H1 (cell line): ENCODE measurements around the gene SCMH1. TPM values are rescaled to one million over a fixed set of nuclear protein-coding genes. Genes with fewer than 3 reads are reported as not detected.

ENCODE experiments used
- CTCF ChIA-PET: fragments of 300-600 bp; sonication (Branson Sonifier 250); formaldehyde crosslinking; loops from one replicate; lab custom pipeline; 2021; ENCODE audit not compliant: partially characterized antibody; lab: Charles Lee
- POLR2A ChIA-PET: fragments of 300-600 bp; sonication (Branson Sonifier 250); formaldehyde crosslinking; loops from one replicate; lab custom pipeline; 2021; ENCODE audit warnings: inconsistent platforms; ENCODE audit not compliant: partially characterized antibody; lab: Charles Lee
- DNase-seq, 2 experiments: peaks; one replicate each; pipeline versions ENCODE4 v3.0.0 to v3.0.0-alpha.2; 2010 to 2022; ENCODE audit warnings: low spot score in 2 of 2, low read depth in 1 of 2, mixed read lengths in 1 of 2
- FAIRE-seq: peaks from 2 replicates; lab custom pipeline; 2011; peaks lifted over from hg19 to GRCh38; lab: Jason Lieb, UNC
- H2AFZ ChIP-seq: 2 replicates; pipeline ENCODE4 v1.8.1; 2012; ENCODE audit warnings: low read length, inconsistent platforms
- H2AK5ac ChIP-seq: 2 replicates; pipeline ENCODE4 v1.6.1; 2013; ENCODE audit warnings: low read depth, low read length
- H2BK120ac ChIP-seq: replicated peaks from 2 replicates; pipeline ENCODE3; 2013; ENCODE audit warnings: low read depth, low read length, inconsistent platforms
- H2BK12ac ChIP-seq: 2 replicates; pipeline ENCODE4 v1.6.1; 2013; ENCODE audit warnings: low read depth, low read length
- H2BK15ac ChIP-seq: 2 replicates; pipeline ENCODE4 v1.6.1; 2013; ENCODE audit warnings: low read length
- H2BK20ac ChIP-seq: 2 replicates; pipeline ENCODE4 v1.6.1; 2013; ENCODE audit warnings: low read length
- H2BK5ac ChIP-seq: 2 replicates; pipeline ENCODE4 v1.6.1; 2013; ENCODE audit warnings: low read depth, low read length
- H3K14ac ChIP-seq: 2 replicates; pipeline ENCODE4 v1.6.1; 2013; ENCODE audit warnings: inconsistent platforms; ENCODE audit not compliant: insufficient read length
- H3K18ac ChIP-seq: 2 replicates; pipeline ENCODE4 v1.6.1; 2013; ENCODE audit warnings: low read length; ENCODE audit errors: extremely low read depth
- H3K23ac ChIP-seq: 2 replicates; pipeline ENCODE4 v1.6.1; 2013; ENCODE audit warnings: inconsistent platforms; ENCODE audit not compliant: insufficient read length
- H3K23me2 ChIP-seq: 2 replicates; pipeline ENCODE4 v1.6.1; 2013; ENCODE audit warnings: low read depth, low read length
- H3K27ac ChIP-seq: 2 replicates; pipeline ENCODE4 v1.6.1; 2011; ENCODE audit warnings: low read depth, low read length, inconsistent platforms
- H3K27me3 ChIP-seq, 4 experiments: replicated peaks in 1 of 4; 1 replicate in 1 of 4; 2 replicates in 3 of 4; pipeline versions ENCODE4 v1.6.1 to v1.8.1; 2011 to 2013; ENCODE audit warnings: low read length in 3 of 4, mild to moderate bottlenecking in 3 of 4, inconsistent platforms in 2 of 4, mixed read lengths in 2 of 4, moderate library complexity in 1 of 4; ENCODE audit not compliant: control insufficient read depth in 3 of 4, insufficient read depth in 3 of 4; ENCODE audit errors: extremely low read depth in 1 of 4
- H3K36me3 ChIP-seq, 4 experiments: 2 replicates each; pipeline versions ENCODE4 v1.6.1 to v1.8.1; 2011 to 2013; ENCODE audit warnings: mild to moderate bottlenecking in 4 of 4, low read length in 3 of 4, moderate library complexity in 2 of 4, control low read depth in 1 of 4, inconsistent platforms in 1 of 4; ENCODE audit not compliant: insufficient read depth in 4 of 4, control insufficient read depth in 2 of 4
- H3K4ac ChIP-seq: replicated peaks from 2 replicates; pipeline ENCODE3; 2013; ENCODE audit warnings: low read length, low read depth, mixed read lengths, inconsistent platforms; ENCODE audit not compliant: insufficient read length
- H3K4me1 ChIP-seq, 4 experiments: replicated peaks in 1 of 4; 1 replicate in 1 of 4; 2 replicates in 3 of 4; pipeline versions ENCODE4 v1.6.1 to v1.8.1; 2011 to 2013; ENCODE audit warnings: low read length in 3 of 4, inconsistent platforms in 2 of 4, mixed read lengths in 1 of 4; ENCODE audit not compliant: insufficient read depth in 4 of 4, control insufficient read depth in 3 of 4
- H3K4me2 ChIP-seq, 2 experiments: 2 replicates each; pipeline versions ENCODE4 v1.6.1 to v1.8.1; 2011 to 2013; ENCODE audit warnings: low read depth in 2 of 2, low read length in 2 of 2, control low read depth in 1 of 2, inconsistent platforms in 1 of 2, mild to moderate bottlenecking in 1 of 2; ENCODE audit not compliant: insufficient read depth in 1 of 2
- H3K4me3 ChIP-seq, 4 experiments: fragments of 200-600, 300-600 bp in 1 of 4; sonication (generic), shearing (Covaris generic), sonication (Bioruptor Twin) in 1 of 4; 2 replicates each; pipeline versions ENCODE4 v1.5.1 to v1.8.1; 2011 to 2016; ENCODE audit warnings: low read length in 4 of 4, low read depth in 3 of 4, control low read depth in 2 of 4, inconsistent platforms in 2 of 4, mild to moderate bottlenecking in 2 of 4, mixed read lengths in 1 of 4, moderate library complexity in 1 of 4; ENCODE audit not compliant: insufficient read depth in 2 of 4; ENCODE audit errors: extremely low read depth in 1 of 4
- H3K56ac ChIP-seq: replicated peaks from 2 replicates; pipeline ENCODE3; 2013; ENCODE audit warnings: low read depth, mild to moderate bottlenecking, mixed read lengths, low read length, inconsistent platforms; ENCODE audit not compliant: insufficient read length
- H3K79me1 ChIP-seq: 2 replicates; pipeline ENCODE4 v1.6.1; 2013; ENCODE audit warnings: low read depth, low read length, control low read depth
- H3K79me2 ChIP-seq, 2 experiments: 2 replicates each; pipeline versions ENCODE4 v1.6.1 to v1.8.1; 2012 to 2013; ENCODE audit warnings: low read length in 2 of 2, mild to moderate bottlenecking in 2 of 2, inconsistent platforms in 1 of 2; ENCODE audit not compliant: insufficient read depth in 2 of 2, control insufficient read depth in 1 of 2
- H3K9ac ChIP-seq, 4 experiments: replicated peaks in 1 of 4; 1 replicate in 1 of 4; 2 replicates in 3 of 4; pipeline versions ENCODE4 v1.6.1 to v1.8.1; 2011 to 2013; ENCODE audit warnings: low read depth in 3 of 4, low read length in 3 of 4, control low read depth in 2 of 4, mild to moderate bottlenecking in 2 of 4, moderate library complexity in 2 of 4, inconsistent platforms in 1 of 4; ENCODE audit errors: extremely low read depth in 1 of 4
- H3K9me3 ChIP-seq, 2 experiments: 2 replicates each; pipeline versions ENCODE4 v1.6.1 to v1.8.1; 2012 to 2013; ENCODE audit warnings: mild to moderate bottlenecking in 2 of 2, moderate library complexity in 2 of 2, control low read depth in 1 of 2, inconsistent platforms in 1 of 2, low read depth in 1 of 2, low read length in 1 of 2, mixed read lengths in 1 of 2; ENCODE audit not compliant: insufficient read depth in 2 of 2
- H4K20me1 ChIP-seq, 2 experiments: replicated peaks in 1 of 2; 2 replicates each; pipeline versions ENCODE3 to v1.8.1; 2011 to 2013; ENCODE audit warnings: inconsistent platforms in 2 of 2, low read length in 2 of 2, mild to moderate bottlenecking in 1 of 2; ENCODE audit not compliant: insufficient read depth in 2 of 2, control insufficient read depth in 1 of 2
- H4K5ac ChIP-seq: 2 replicates; pipeline ENCODE4 v1.6.1; 2013; ENCODE audit warnings: low read length, low read depth, mixed read lengths, inconsistent platforms; ENCODE audit not compliant: insufficient read length
- H4K8ac ChIP-seq: 2 replicates; pipeline ENCODE4 v1.8.0; 2013; ENCODE audit warnings: mild to moderate bottlenecking, moderate library complexity, low read length, inconsistent platforms; ENCODE audit not compliant: insufficient read depth; ENCODE audit errors: extremely low read depth
- H4K91ac ChIP-seq: replicated peaks from 2 replicates; pipeline ENCODE3; 2013; ENCODE audit warnings: low read length, mixed read lengths, inconsistent platforms; ENCODE audit not compliant: insufficient read length
- CBX8 ChIP-seq: fragments of 300-800, 300-1000 bp; sonication (generic); IDR thresholded peaks from 2 replicates; pipeline ENCODE4 v1.7.1; 2016; ENCODE audit warnings: low read depth, low read length, borderline replicate concordance
- CHD1 ChIP-seq: IDR thresholded peaks from 2 replicates; pipeline ENCODE4 v1.6.1; 2012; ENCODE audit warnings: low read depth, low read length, improper control_type of control experiment
- EP300 ChIP-seq, 2 experiments: IDR thresholded peaks; 1 replicate in 1 of 2; 2 replicates in 1 of 2; pipeline ENCODE4 v1.6.1; 2011 to 2012; ENCODE audit warnings: low read depth in 2 of 2, low read length in 2 of 2, mild to moderate bottlenecking in 2 of 2, borderline replicate concordance in 1 of 2, inconsistent platforms in 1 of 2, moderate library complexity in 1 of 2
- GABPA ChIP-seq: IDR thresholded peaks from 2 replicates; pipeline ENCODE4 v1.6.1; 2011; ENCODE audit warnings: mild to moderate bottlenecking, low read length, moderate library complexity, borderline replicate concordance; ENCODE audit not compliant: insufficient read depth
- KDM4A ChIP-seq: IDR thresholded peaks from one replicate; pipeline ENCODE4 v1.7.1; 2012; ENCODE audit warnings: low read depth, mild to moderate bottlenecking, moderate library complexity, low read length, inconsistent platforms; ENCODE audit not compliant: severe bottlenecking
- MAFK ChIP-seq: IDR thresholded peaks from 2 replicates; pipeline ENCODE4 v1.6.1; 2012; ENCODE audit warnings: low read depth, mild to moderate bottlenecking, improper control_type of control experiment, low read length
- NANOG ChIP-seq: IDR thresholded peaks from 2 replicates; pipeline ENCODE4 v1.6.1; 2011; ENCODE audit warnings: low read length, low read depth, mild to moderate bottlenecking, inconsistent platforms; ENCODE audit not compliant: insufficient read depth, poor library complexity, severe bottlenecking
- NRF1 ChIP-seq: IDR thresholded peaks from 2 replicates; pipeline ENCODE4 v1.6.1; 2011; ENCODE audit warnings: mild to moderate bottlenecking, low read depth, low read length, improper control_type of control experiment
- POLR2A ChIP-seq, 2 experiments: IDR thresholded peaks; 1 replicate in 1 of 2; 2 replicates in 1 of 2; pipeline ENCODE4 v1.6.1; 2011; ENCODE audit warnings: low read depth in 2 of 2, low read length in 2 of 2, mild to moderate bottlenecking in 2 of 2; ENCODE audit errors: control extremely low read depth in 1 of 2
- POU5F1 ChIP-seq: IDR thresholded peaks from 2 replicates; pipeline ENCODE4 v1.6.1; 2011; ENCODE audit warnings: low read depth, mild to moderate bottlenecking, low read length, moderate library complexity
- SIN3A ChIP-seq, 2 experiments: IDR thresholded peaks in 1 of 2; conservative IDR thresholded peaks in 1 of 2; 2 replicates each; pipeline ENCODE4 v1.6.1; 2011 to 2012; ENCODE audit warnings: low read length in 2 of 2, improper control_type of control experiment in 1 of 2, low read depth in 1 of 2, mild to moderate bottlenecking in 1 of 2
- SIRT6 ChIP-seq: IDR thresholded peaks from one replicate; pipeline ENCODE4 v1.7.1; 2012; ENCODE audit warnings: low read length, inconsistent platforms
- SP4 ChIP-seq: IDR thresholded peaks from 2 replicates; pipeline ENCODE4 v1.6.1; 2012; ENCODE audit warnings: low read length, inconsistent platforms
- TBP ChIP-seq: IDR thresholded peaks from 2 replicates; pipeline ENCODE4 v1.6.1; 2011; ENCODE audit warnings: low read depth, low read length, improper control_type of control experiment
- YY1 ChIP-seq: IDR thresholded peaks from 2 replicates; pipeline ENCODE4 v1.6.1; 2011; ENCODE audit warnings: low read depth, mild to moderate bottlenecking, low read length
- WGBS, 2 experiments: shearing (Covaris generic) in 1 of 2; methylation state at CpG; one replicate each; pipeline versions ENCODE4 v1.1.6 to v1.1.7; 2013 to 2015; ENCODE audit warnings: low lambda C conversion rate in 2 of 2, mixed read lengths in 2 of 2, inconsistent platforms in 1 of 2, low coverage in 1 of 2, missing lambda C conversion rate in 1 of 2; ENCODE audit not compliant: insufficient replicate concordance in 2 of 2, insufficient coverage in 1 of 2, insufficient read length in 1 of 2; ENCODE audit errors: extremely low coverage in 1 of 2, missing lambda C conversion rate in 1 of 2; 5-methylcytosine and 5-hydroxymethylcytosine counted together
- polyA plus RNA-seq, 7 experiments: library from polyadenylated mRNA; depleted of rRNA in 3 of 7; stranded (reverse) in 5 of 7; unstranded in 2 of 7; fragments of >200 nt in 5 of 7; fragments of 200-250 nt in 2 of 7; gene quantifications; 1 replicate in 5 of 7; 2 replicates in 1 of 7; 4 replicates in 1 of 7; pipeline versions ENCODE4 v1.2.1 to v1.2.3, GENCODE V29; 2011 to 2013; ENCODE audit warnings: missing spikeins in 2 of 7, mixed read lengths in 2 of 7
- total RNA-seq: library from RNA; stranded (reverse); fragmentation: NEBNext Ultra II Directional; extraction: Animal tissue kit (Norgen Biotek cat#: 25700); gene quantifications from 2 replicates; pipeline ENCODE4 v1.2.1, GENCODE V29; 2021

SCMH1 gene
- total and polyA plus RNA-seq, 2 of the 8 experiments (the other 6 are each of a cell fraction or from before 2014, with no cell fraction given), result 16.6 to 30.7 TPM

GRCh38 chr1:41093826-41094225, 148.3 kb downstream of the SCMH1 start:
- Histone ChIP-seq H3K79me1 (no peaks in the 10 kb centered on the region), H3K79me2 (no peaks in the 10 kb centered on the region), H3K4me1 (no peaks in the 10 kb centered on the region), H3K23ac (no peak overlapping the region), H2BK20ac (no peak overlapping the region), H3K14ac (no peak overlapping the region), H3K9me3 (no peaks in the 10 kb centered on the region), H3K4ac (no peak overlapping the region), H3K18ac (no peak overlapping the region), H4K20me1 (no peaks in the 10 kb centered on the region), H2AK5ac (no peak overlapping the region), H4K8ac (no peak overlapping the region), H3K4me2 (no peak overlapping the region), H2BK12ac (no peak overlapping the region), H2AFZ (no peak overlapping the region), H3K56ac (no peak overlapping the region), H3K27me3 (no peaks in the 10 kb centered on the region), H2BK15ac (no peak overlapping the region), H3K9ac (no peak overlapping the region), H3K36me3 (no peaks in the 10 kb centered on the region), H3K4me3 (no peak overlapping the region), H3K23me2 (no peaks in the 10 kb centered on the region), H2BK5ac (no peak overlapping the region), H3K27ac (no peak overlapping the region), H2BK120ac (no peak overlapping the region)
- ChIA-PET CTCF (no interaction called here), POLR2A (no interaction called here)
- FAIRE-seq (no peak), DNase-seq (no peak)
- 68% methylated on average over 5 of the region's 5 CpGs; no CpG with 5 or more reads in 1 of the 2 experiments for WGBS, 2 experiments
- no peak for TF ChIP-seq TBP
- TF ChIP-seq KDM4A, result no peak
- TF ChIP-seq YY1, result no peak
- TF ChIP-seq CHD1, result no peak
- TF ChIP-seq CBX8, result no peak
- no peak for TF ChIP-seq NANOG
- no peak for TF ChIP-seq MAFK
- no peak for TF ChIP-seq SIN3A (conservative IDR thresholded peaks at IDR 0.05 in 1 of 2, IDR thresholded peaks at IDR 0.05 in 1 of 2; ENCODE audit: low read depth in 1 of 2, low read length in 2 of 2)
- no peak for TF ChIP-seq POLR2A (IDR thresholded peaks at IDR 0.05; ENCODE audit: control extremely low read depth in 1 of 2, low read depth in 2 of 2, low read length in 2 of 2)
- TF ChIP-seq EP300 (IDR thresholded peaks at IDR 0.05; ENCODE audit: borderline replicate concordance in 1 of 2, low read depth in 2 of 2, low read length in 2 of 2), result no peak
- no peak for TF ChIP-seq NRF1
- TF ChIP-seq POU5F1, result no peak
- no peak for TF ChIP-seq SIRT6
- TF ChIP-seq SP4, result no peak
- no peak for TF ChIP-seq GABPA
- TF ChIP-seq, all 59 proteins: peak for 0
- no peak overlapping the region for H4K91ac ChIP-seq
- no peak overlapping the region for H4K5ac ChIP-seq
